ENCODE data around the gene CCBE1.

DNA sequence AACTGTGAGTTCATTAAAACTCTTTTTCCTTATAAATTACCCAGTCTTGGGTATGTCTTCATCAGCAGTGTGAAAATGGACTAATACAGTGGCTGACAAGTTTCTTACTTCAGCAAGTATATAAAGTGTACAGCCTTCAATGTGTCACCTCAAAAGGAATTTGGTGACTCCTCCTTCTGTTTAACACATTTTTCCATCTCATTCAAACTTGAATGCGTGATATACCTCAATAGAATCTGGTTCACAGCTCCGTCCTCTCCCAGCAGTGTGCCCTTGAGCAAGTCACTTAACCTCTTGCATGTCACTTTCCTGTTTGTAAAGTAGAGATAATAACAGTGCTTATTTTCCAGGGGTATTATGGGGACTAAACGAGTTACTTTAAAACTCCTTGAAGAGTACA, 159.6 kb downstream of the CCBE1 start:
- no peak for TF ChIP-seq ZNF274 (IDR thresholded peaks at IDR 0.05; ENCODE audit: low read depth, low read length)
- TF ChIP-seq YY1 (IDR thresholded peaks at IDR 0.05; ENCODE audit: insufficient read depth, insufficient read length) = no peak

Data from NT2/D1 (cell line).